ENCODE data around the gene ART4. TPM values are rescaled to one million over a fixed set of nuclear protein-coding genes. Genes with fewer than 3 reads are reported as not detected.

Gene ART4
- total RNA-seq, 2 donors from 2014 or later = 12.1 to 25.9 TPM

DNA sequence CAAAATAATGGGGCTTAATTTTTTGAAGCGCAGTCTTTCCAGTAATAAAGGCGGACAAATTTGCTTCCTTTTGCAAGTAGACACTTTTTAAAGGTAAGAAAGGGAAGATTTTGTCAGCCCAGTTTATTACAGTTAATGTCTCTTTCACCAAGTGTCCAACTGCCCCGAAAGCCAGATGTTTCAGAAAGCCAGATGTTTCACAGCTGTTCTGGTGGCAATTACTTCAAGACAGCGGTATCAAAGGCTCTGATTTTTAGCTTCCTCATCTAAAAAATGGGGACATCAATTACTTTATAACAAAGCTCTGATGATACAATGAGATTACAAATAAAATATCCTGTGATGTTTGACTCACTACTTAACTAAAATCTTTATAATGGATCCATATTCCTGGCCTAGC, 41.1 kb downstream of the ART4 start:
- TF ChIP-seq, protein P1, sequence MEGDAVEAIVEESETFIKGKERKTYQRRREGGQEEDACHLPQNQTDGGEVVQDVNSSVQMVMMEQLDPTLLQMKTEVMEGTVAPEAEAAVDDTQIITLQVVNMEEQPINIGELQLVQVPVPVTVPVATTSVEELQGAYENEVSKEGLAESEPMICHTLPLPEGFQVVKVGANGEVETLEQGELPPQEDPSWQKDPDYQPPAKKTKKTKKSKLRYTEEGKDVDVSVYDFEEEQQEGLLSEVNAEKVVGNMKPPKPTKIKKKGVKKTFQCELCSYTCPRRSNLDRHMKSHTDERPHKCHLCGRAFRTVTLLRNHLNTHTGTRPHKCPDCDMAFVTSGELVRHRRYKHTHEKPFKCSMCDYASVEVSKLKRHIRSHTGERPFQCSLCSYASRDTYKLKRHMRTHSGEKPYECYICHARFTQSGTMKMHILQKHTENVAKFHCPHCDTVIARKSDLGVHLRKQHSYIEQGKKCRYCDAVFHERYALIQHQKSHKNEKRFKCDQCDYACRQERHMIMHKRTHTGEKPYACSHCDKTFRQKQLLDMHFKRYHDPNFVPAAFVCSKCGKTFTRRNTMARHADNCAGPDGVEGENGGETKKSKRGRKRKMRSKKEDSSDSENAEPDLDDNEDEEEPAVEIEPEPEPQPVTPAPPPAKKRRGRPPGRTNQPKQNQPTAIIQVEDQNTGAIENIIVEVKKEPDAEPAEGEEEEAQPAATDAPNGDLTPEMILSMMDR (IDR thresholded peaks at IDR 0.05) = no peak
- no peaks in the 10 kb centered on the region for H3K27me3 ChIP-seq
- peaks cover 22% of the 10 kb centered on the region for H3K36me3 ChIP-seq
- DNase-seq (ENCODE audit: low spot score) = no peak
- H3K4me1 ChIP-seq = peaks cover 0 to 19% of the 10 kb centered on the region in 2 donors
- peak overlapping the region; percentile 89 to 95 for H3K4me3 ChIP-seq
- H3K27ac ChIP-seq = peak overlapping the region in 1 of 2 donors; percentile 96
- no peaks in the 10 kb centered on the region for H3K9me3 ChIP-seq

DNA sequence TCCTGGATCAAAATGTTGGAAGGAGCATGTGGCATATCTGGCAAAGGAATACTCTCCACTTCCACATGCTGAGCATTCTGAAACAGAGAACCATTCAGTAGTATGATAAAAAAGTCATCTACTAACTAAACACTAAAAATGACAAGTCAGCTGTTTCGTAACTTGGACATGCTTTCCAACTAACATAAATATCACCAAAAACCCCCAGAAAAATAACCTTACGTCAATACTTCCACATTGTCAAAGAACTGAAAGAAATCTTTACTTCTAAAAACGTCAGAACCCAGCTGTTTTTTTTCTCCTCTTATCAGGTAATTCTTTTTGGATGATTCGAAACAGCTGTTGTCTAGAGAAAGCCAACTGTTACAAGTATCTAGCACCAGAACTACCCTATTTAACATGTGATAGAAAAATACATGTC, 48.3 kb downstream of the ART4 start:
- no peak for DNase-seq (ENCODE audit: low spot score)
- Histone ChIP-seq H3K36me3 (peaks cover 82% of the 10 kb centered on the region), H3K27ac (no peak overlapping the region), H3K4me1 (no peaks in the 10 kb centered on the region), H3K9me3 (no peaks in the 10 kb centered on the region), H3K4me3 (no peak overlapping the region), H3K27me3 (no peaks in the 10 kb centered on the region)
- TF ChIP-seq, protein P1 (IDR thresholded peaks at IDR 0.05) = no peak

DNA sequence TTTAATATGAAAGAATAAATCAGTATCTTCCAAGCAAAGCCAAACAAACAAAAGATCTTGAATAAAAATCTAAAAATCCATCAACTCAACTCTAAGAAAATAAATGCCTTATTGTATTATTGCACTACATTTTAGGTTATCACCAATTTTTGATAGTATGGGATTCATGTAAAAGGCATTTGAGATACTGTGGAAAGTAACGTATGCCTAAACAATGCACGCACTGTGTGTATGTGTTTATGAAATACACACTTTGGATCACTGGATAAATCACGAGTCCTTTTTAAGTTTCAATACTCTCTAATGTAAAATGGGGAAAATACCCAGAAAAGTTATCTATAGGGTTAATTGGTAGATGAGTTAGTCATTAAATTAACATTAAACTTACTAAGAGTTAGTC, 57.8 kb downstream of the ART4 start:
- no peak overlapping the region for H3K27ac ChIP-seq
- no peak overlapping the region for H3K4me3 ChIP-seq
- TF ChIP-seq, protein P1 (IDR thresholded peaks at IDR 0.05) = no peak
- peaks cover 52% of the 10 kb centered on the region for H3K36me3 ChIP-seq
- no peaks in the 10 kb centered on the region for H3K4me1 ChIP-seq
- H3K27me3 ChIP-seq = no peaks in the 10 kb centered on the region
- H3K9me3 ChIP-seq = no peaks in the 10 kb centered on the region
- DNase-seq (ENCODE audit: low spot score) = no peak

DNA sequence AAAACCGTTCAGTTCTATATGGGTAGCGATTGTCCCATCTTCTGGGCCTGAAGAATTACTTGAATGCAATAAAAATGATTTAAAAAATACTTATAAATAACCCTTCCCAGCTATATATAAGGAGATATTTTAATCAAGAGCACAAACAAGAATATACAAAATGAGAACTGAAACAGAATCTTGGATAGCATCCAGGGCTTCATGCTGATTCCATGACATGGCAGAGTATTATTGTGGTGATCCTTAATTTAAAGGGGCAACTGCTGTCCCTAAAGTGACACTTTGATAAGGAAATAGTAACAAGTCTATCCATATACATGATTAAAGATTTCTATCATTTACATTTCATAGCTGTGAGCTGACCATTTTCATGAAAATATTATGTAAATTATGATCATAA, 58.9 kb downstream of the ART4 start:
- H3K9me3 ChIP-seq = no peaks in the 10 kb centered on the region
- no peaks in the 10 kb centered on the region for H3K4me1 ChIP-seq
- H3K4me3 ChIP-seq = no peak overlapping the region
- H3K36me3 ChIP-seq = peaks cover 41% of the 10 kb centered on the region
- TF ChIP-seq, protein P1 (IDR thresholded peaks at IDR 0.05) = no peak
- DNase-seq (ENCODE audit: low spot score) = no peak
- no peak overlapping the region for H3K27ac ChIP-seq
- H3K27me3 ChIP-seq = no peaks in the 10 kb centered on the region

DNA sequence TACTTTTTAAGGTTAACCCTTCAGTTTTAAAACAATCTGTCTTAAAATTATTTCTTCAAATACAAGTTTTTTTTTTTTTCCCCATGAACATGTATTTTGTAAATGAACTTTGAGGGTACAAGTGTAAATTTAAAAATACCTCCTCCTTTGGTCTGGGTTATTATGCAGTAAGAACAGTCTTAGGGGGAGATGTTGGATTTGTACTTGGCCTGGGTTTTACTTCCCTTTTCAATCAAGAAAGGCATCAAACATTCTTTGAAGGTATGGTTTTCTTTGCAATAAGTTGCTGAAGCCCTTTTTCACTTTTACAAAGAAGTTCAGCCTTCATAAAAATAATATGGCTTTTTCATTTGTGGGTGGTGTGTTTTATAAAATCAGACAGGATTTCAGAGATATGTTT, 60.6 kb downstream of the ART4 start:
- Histone ChIP-seq H3K36me3 (peaks cover 24% of the 10 kb centered on the region), H3K27ac (no peak overlapping the region), H3K27me3 (no peaks in the 10 kb centered on the region), H3K4me3 (no peak overlapping the region), H3K9me3 (no peaks in the 10 kb centered on the region), H3K4me1 (no peaks in the 10 kb centered on the region)
- no peak for DNase-seq (ENCODE audit: low spot score)
- TF ChIP-seq, protein P1 (IDR thresholded peaks at IDR 0.05) = no peak

DNA sequence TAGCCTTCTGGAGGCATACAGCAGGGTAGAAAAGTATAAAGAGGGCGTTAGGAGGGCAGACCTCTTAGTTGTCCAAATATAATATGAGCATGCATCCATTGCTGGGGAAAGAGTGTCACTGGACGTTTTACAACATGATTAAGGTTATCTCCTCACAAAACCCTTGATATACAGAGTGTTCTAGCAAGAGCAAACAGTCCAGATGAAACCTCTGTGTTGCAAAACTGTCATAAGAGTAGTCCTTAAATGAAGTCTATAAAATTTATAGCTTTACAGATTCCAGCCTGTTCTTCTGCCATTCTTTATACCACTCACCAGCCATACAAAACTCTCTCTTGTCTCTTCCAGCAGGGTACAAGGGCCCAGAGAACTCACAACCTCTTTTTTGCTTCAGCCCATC, 61.8 kb downstream of the ART4 start:
- peaks cover 13% of the 10 kb centered on the region for H3K36me3 ChIP-seq
- DNase-seq (ENCODE audit: low spot score) = no peak
- H3K9me3 ChIP-seq = no peaks in the 10 kb centered on the region
- H3K27ac ChIP-seq = no peak overlapping the region
- no peak overlapping the region for H3K4me3 ChIP-seq
- no peaks in the 10 kb centered on the region for H3K27me3 ChIP-seq
- TF ChIP-seq, protein P1 (IDR thresholded peaks at IDR 0.05) = no peak
- H3K4me1 ChIP-seq = no peaks in the 10 kb centered on the region

Measured in right atrium auricular region (tissue), 2 donors.